ENCODE data around the gene ANO6. TPM values are rescaled to one million over a fixed set of nuclear protein-coding genes. Genes with fewer than 3 reads are reported as not detected.

Gene ANO6
- polyA plus RNA-seq, 3 donors = 62.1 to 77.1 (median 71.3) TPM

- DNase-seq (ENCODE audit: extremely low read depth in 1 of 11, low read depth in 9 of 11, low spot score in 4 of 11) = no peak
Observed at GRCh38 chr12:45203767-45204166, 12.1 kb upstream of the ANO6 start.

- no peak for DNase-seq (ENCODE audit: extremely low read depth in 1 of 11, low read depth in 9 of 11, low spot score in 4 of 11)
Observed at GRCh38 chr12:45204757-45205156, 11.1 kb upstream of the ANO6 start.

GRCh38 chr12:45205165-45205825 is 10.6 kb upstream of the ANO6 start:
- DNase-seq (ENCODE audit: extremely low read depth in 1 of 11, low read depth in 9 of 11, low spot score in 4 of 11) = no peak

GRCh38 chr12:45208604-45209487 is 7.0 kb upstream of the ANO6 start:
- no peak for DNase-seq (ENCODE audit: extremely low read depth in 1 of 11, low read depth in 9 of 11, low spot score in 4 of 11)

GRCh38 chr12:45209784-45210183 is 6.1 kb upstream of the ANO6 start:
- no peak for DNase-seq (ENCODE audit: extremely low read depth in 1 of 11, low read depth in 9 of 11, low spot score in 4 of 11)

- DNase-seq (ENCODE audit: extremely low read depth in 1 of 11, low read depth in 9 of 11, low spot score in 4 of 11) = no peak
Observed at GRCh38 chr12:45212064-45212463, 3.8 kb upstream of the ANO6 start.

- DNase-seq (ENCODE audit: extremely low read depth in 1 of 11, low read depth in 9 of 11, low spot score in 4 of 11) = no peak
Observed at GRCh38 chr12:45213107-45213506, 2.8 kb upstream of the ANO6 start.

GRCh38 chr12:45214071-45214470 is 1.8 kb upstream of the ANO6 start:
- DNase-seq (ENCODE audit: extremely low read depth in 1 of 11, low read depth in 9 of 11, low spot score in 4 of 11) = no peak

- peak in 5 of 11 donors; percentile 28 to 48 (median 32) for DNase-seq (ENCODE audit: extremely low read depth in 1 of 11, low read depth in 9 of 11, low spot score in 4 of 11)
Observed at GRCh38 chr12:45214749-45215418, 1.0 kb upstream of the ANO6 start.

GRCh38 chr12:45216230-45216982 is 511 bp downstream of the ANO6 start:
- DNase-seq (ENCODE audit: extremely low read depth in 1 of 11, low read depth in 9 of 11, low spot score in 4 of 11) = peak in 6 of 11 donors; percentile 38 to 47 (median 44)

GRCh38 chr12:45216983-45217485 is 1.1 kb downstream of the ANO6 start:
- no peak for DNase-seq (ENCODE audit: extremely low read depth in 1 of 11, low read depth in 9 of 11, low spot score in 4 of 11)

GRCh38 chr12:45217846-45218245 is 2.0 kb downstream of the ANO6 start:
- no peak for DNase-seq (ENCODE audit: extremely low read depth in 1 of 11, low read depth in 9 of 11, low spot score in 4 of 11)

GRCh38 chr12:45219621-45220020 is 3.7 kb downstream of the ANO6 start:
- DNase-seq (ENCODE audit: extremely low read depth in 1 of 11, low read depth in 9 of 11, low spot score in 4 of 11) = no peak

GRCh38 chr12:45220363-45220931 is 4.6 kb downstream of the ANO6 start:
- no peak for DNase-seq (ENCODE audit: extremely low read depth in 1 of 11, low read depth in 9 of 11, low spot score in 4 of 11)

GRCh38 chr12:45220969-45221368 is 5.1 kb downstream of the ANO6 start:
- no peak for DNase-seq (ENCODE audit: extremely low read depth in 1 of 11, low read depth in 9 of 11, low spot score in 4 of 11)

GRCh38 chr12:45223868-45224267 is 8.0 kb downstream of the ANO6 start:
- DNase-seq (ENCODE audit: extremely low read depth in 1 of 11, low read depth in 9 of 11, low spot score in 4 of 11) = no peak

- DNase-seq (ENCODE audit: extremely low read depth in 1 of 11, low read depth in 9 of 11, low spot score in 4 of 11) = no peak
Observed at GRCh38 chr12:45224311-45224710, 8.4 kb downstream of the ANO6 start.

GRCh38 chr12:45226021-45226420 is 10.1 kb downstream of the ANO6 start:
- no peak for DNase-seq (ENCODE audit: extremely low read depth in 1 of 11, low read depth in 9 of 11, low spot score in 4 of 11)
